Endothelial cell of umbilical vein (primary cell): ENCODE measurements around the gene MYLK. TPM values are rescaled to one million over a fixed set of nuclear protein-coding genes. Genes with fewer than 3 reads are reported as not detected.

ENCODE experiments used
- BruUV-seq: library from RNA; stranded (reverse); fragments of 400-500 nt; replicated peaks from 2 replicates; lab custom pipeline; 2021; lab: Mats Ljungman, UMichigan
- CTCF ChIA-PET: fragments of 300-600, 350-600 bp; sonication (Branson Sonifier 250); formaldehyde crosslinking; loops from one replicate; lab custom pipeline; 2021; ENCODE audit warnings: antibody characterized with exemption, inconsistent platforms; lab: Charles Lee
- POLR2A ChIA-PET: fragments of 300-600, 350-600 bp; sonication (Branson Sonifier 250); formaldehyde crosslinking; loops from one replicate; lab custom pipeline; 2021; ENCODE audit warnings: antibody characterized with exemption, inconsistent platforms; lab: Charles Lee
- DNase-seq: peaks from one replicate; pipeline ENCODE4 v3.0.0-alpha.2; 2011; ENCODE audit warnings: low read depth, low spot score
- FAIRE-seq: peaks from 2 replicates; lab custom pipeline; 2011; peaks lifted over from hg19 to GRCh38; lab: Jason Lieb, UNC
- H2AFZ ChIP-seq: 2 replicates; pipeline ENCODE4 v1.6.0; 2012; ENCODE audit warnings: low read depth, low read length, control low read depth, inconsistent platforms
- H3K27ac ChIP-seq: 2 replicates; pipeline ENCODE4 v1.5.1; 2011; ENCODE audit warnings: low read depth, mild to moderate bottlenecking, control low read depth, low read length, moderate library complexity; ENCODE audit not compliant: insufficient read depth
- H3K27me3 ChIP-seq, 2 experiments: 2 replicates each; pipeline versions ENCODE4 v1.6.0 to v1.6.1; 2011; ENCODE audit warnings: low read length in 2 of 2, mixed read lengths in 1 of 2; ENCODE audit not compliant: control insufficient read depth in 2 of 2, insufficient read depth in 2 of 2
- H3K36me3 ChIP-seq, 2 experiments: 2 replicates in 1 of 2; 3 replicates in 1 of 2; pipeline ENCODE4 v1.5.1; 2011; ENCODE audit warnings: low read length in 2 of 2, mild to moderate bottlenecking in 1 of 2, moderate library complexity in 1 of 2; ENCODE audit not compliant: control insufficient read depth in 2 of 2, insufficient read depth in 2 of 2; ENCODE audit errors: extremely low read depth in 1 of 2
- H3K4me1 ChIP-seq: 3 replicates; pipeline ENCODE4 v1.5.1; 2011; ENCODE audit warnings: mild to moderate bottlenecking, low read length; ENCODE audit not compliant: control insufficient read depth, insufficient read depth; ENCODE audit errors: extremely low read depth
- H3K4me2 ChIP-seq: 2 replicates; pipeline ENCODE4 v1.6.1; 2011; ENCODE audit warnings: low read length, control low read depth, mixed read lengths; ENCODE audit not compliant: insufficient read depth
- H3K4me3 ChIP-seq, 3 experiments: fragments of 200-600 bp in 1 of 3; sonication (generic), shearing (Covaris generic) in 1 of 3; replicated peaks in 1 of 3; 2 replicates each; pipeline ENCODE4 v1.5.1; 2011 to 2016; ENCODE audit warnings: control low read depth in 3 of 3, low read length in 3 of 3, mild to moderate bottlenecking in 2 of 3, inconsistent platforms in 1 of 3, low read depth in 1 of 3, moderate library complexity in 1 of 3; ENCODE audit not compliant: insufficient read depth in 1 of 3
- H3K79me2 ChIP-seq: 2 replicates; pipeline ENCODE4 v1.6.0; 2012; ENCODE audit warnings: low read length, inconsistent platforms; ENCODE audit not compliant: control insufficient read depth, insufficient read depth
- H3K9ac ChIP-seq: replicated peaks from 2 replicates; pipeline ENCODE3; 2011; ENCODE audit warnings: low read length, control low read depth; ENCODE audit not compliant: insufficient read depth; ENCODE audit errors: extremely low read depth
- H3K9me1 ChIP-seq: replicated peaks from 3 replicates; pipeline ENCODE4 v1.6.0; 2011; ENCODE audit warnings: mild to moderate bottlenecking, low read length; ENCODE audit not compliant: control insufficient read depth, insufficient read depth; ENCODE audit errors: extremely low read depth
- H3K9me3 ChIP-seq: replicated peaks from 2 replicates; pipeline ENCODE4 v1.5.1; 2012; ENCODE audit warnings: low read length, inconsistent platforms; ENCODE audit not compliant: control insufficient read depth, insufficient read depth
- H4K20me1 ChIP-seq: replicated peaks from 2 replicates; pipeline ENCODE3; 2011; ENCODE audit warnings: mild to moderate bottlenecking, low read length; ENCODE audit not compliant: control insufficient read depth, insufficient read depth; ENCODE audit errors: extremely low read depth
- CTCF ChIP-seq, 2 donors: IDR thresholded peaks; 1 replicate in 1 of 2; 2 replicates in 1 of 2; pipeline ENCODE4 v1.5.1; 2011; ENCODE audit warnings: low read length in 2 of 2, mild to moderate bottlenecking in 2 of 2, moderate library complexity in 2 of 2, control low read depth in 1 of 2, inconsistent platforms in 1 of 2, low read depth in 1 of 2; ENCODE audit not compliant: insufficient read depth in 1 of 2; ENCODE audit errors: extremely low read depth in 1 of 2
- EZH2 ChIP-seq: IDR thresholded peaks from 2 replicates; pipeline ENCODE4 v1.6.1; 2012; ENCODE audit warnings: borderline replicate concordance, low read depth, mild to moderate bottlenecking, moderate library complexity, low read length, inconsistent platforms; ENCODE audit not compliant: severe bottlenecking
- FOS ChIP-seq: IDR thresholded peaks from 2 replicates; pipeline ENCODE4 v1.6.1; 2011; ENCODE audit warnings: mild to moderate bottlenecking, low read length, moderate library complexity, borderline replicate concordance; ENCODE audit not compliant: insufficient read depth
- GATA2 ChIP-seq: IDR thresholded peaks from 2 replicates; pipeline ENCODE4 v1.7.0; 2011; ENCODE audit warnings: low read depth, mild to moderate bottlenecking, moderate library complexity, mixed read lengths, low read length; ENCODE audit not compliant: insufficient read length, insufficient read depth
- JUN ChIP-seq: IDR thresholded peaks from 2 replicates; pipeline ENCODE4 v1.6.1; 2011; ENCODE audit warnings: borderline replicate concordance, low read depth; ENCODE audit not compliant: insufficient read length, insufficient read depth
- MAX ChIP-seq: IDR thresholded peaks from 2 replicates; pipeline ENCODE4 v1.6.1; 2011; ENCODE audit not compliant: insufficient read depth, insufficient read length
- MYC ChIP-seq: IDR thresholded peaks from one replicate; pipeline ENCODE4 v1.6.1; 2011; ENCODE audit warnings: mild to moderate bottlenecking, low read depth, low read length
- POLR2A ChIP-seq: IDR thresholded peaks from 2 replicates; pipeline ENCODE4 v1.6.1; 2012; ENCODE audit warnings: low read depth, mild to moderate bottlenecking, control low read depth, low read length
- POLR2AphosphoS5 ChIP-seq: IDR thresholded peaks from 2 replicates; pipeline ENCODE4 v1.6.1; 2012; ENCODE audit warnings: low read depth, mild to moderate bottlenecking, control low read depth, low read length, moderate library complexity; ENCODE audit not compliant: insufficient read depth
- dilution Hi-C: fragments of 300-500 bp; cut with MboI; formaldehyde crosslinking; loops from one replicate; pipeline ENCODE4 v1.15.0; 2019; ENCODE audit warnings: low sequenced_read_pairs; ENCODE audit not compliant: extremely low pct_ligation_motif_present
- intact Hi-C: fragments of 100-400 bp; cut with micrococcal nuclease; formaldehyde crosslinking; loops from one replicate; pipeline ENCODE4 v1.10.0; 2022
- polyA plus RNA-seq, 4 experiments: library from polyadenylated mRNA; depleted of rRNA in 3 of 4; stranded (reverse) in 3 of 4; unstranded in 1 of 4; fragments of >200 nt; gene quantifications; 2 replicates each; pipeline versions ENCODE4 v1.2.1 to v1.2.3, GENCODE V29; 2011 to 2012; ENCODE audit warnings: missing spikeins in 1 of 4
- total RNA-seq: library from RNA; stranded (reverse); gene quantifications from 2 replicates; pipeline ENCODE4 v1.2.3, GENCODE V29; 2021

MYLK gene
- total and polyA plus RNA-seq, 2 donors (not counting 3 experiments of a cell fraction or from before 2014, with no cell fraction given): 10.0 to 22.2 TPM

- no peak for FAIRE-seq
- POLR2A ChIA-PET: no interaction called here
These were observed 155.1 kb downstream of the MYLK start for GRCh38 chr3:123728991-123729390.

More at GRCh38 chr3:123728991-123729390, 155.1 kb downstream of the MYLK start:
- no peak overlapping the region for H2AFZ ChIP-seq
- no peaks in the 10 kb centered on the region for H3K9me1 ChIP-seq
- no peak overlapping the region for H3K4me3 ChIP-seq
- intact Hi-C loops: no loop called here
- BruUV-seq: no TSS peak
- no peak overlapping the region for H3K27ac ChIP-seq
- H3K36me3 ChIP-seq: no peaks in the 10 kb centered on the region
- H3K9me3 ChIP-seq: no peaks in the 10 kb centered on the region
- CTCF ChIA-PET: interaction anchor here (0.9 to 9.9 kb wide), 8 partner anchors 10 to 251 kb away, joined by 3 to 186 read pairs (median 4); no protein-coding TSS in a partner anchor
- dilution Hi-C loops: no loop called here
- peaks cover 12 to 21% of the 10 kb centered on the region in 2 experiments for H3K27me3 ChIP-seq
- DNase-seq: no peak
- H3K4me1 ChIP-seq: no peaks in the 10 kb centered on the region
- H4K20me1 ChIP-seq: no peaks in the 10 kb centered on the region
- H3K79me2 ChIP-seq: no peaks in the 10 kb centered on the region
- no peak overlapping the region for H3K9ac ChIP-seq
- TF ChIP-seq GATA2: no peak
- TF ChIP-seq JUN: no peak
- TF ChIP-seq EZH2: no peak
- TF ChIP-seq MAX: no peak
- TF ChIP-seq POLR2A: no peak
- no peak for TF ChIP-seq FOS
- no peak for TF ChIP-seq POLR2AphosphoS5
- no peak for TF ChIP-seq MYC
- no peak for TF ChIP-seq CTCF (IDR thresholded peaks at IDR 0.05; ENCODE audit: extremely low read depth in 1 of 2, insufficient read depth in 1 of 2, low read depth in 1 of 2, low read length in 2 of 2)
- H3K4me2 ChIP-seq: no peak overlapping the region
